Fibroblast of pulmonary artery (primary cell): ENCODE results near the gene NKG7.

ENCODE experiments used
- DNase-seq: peaks from one replicate; pipeline ENCODE4 v3.0.0-alpha.2; 2010; ENCODE audit warnings: low read depth
- H3K4me3 ChIP-seq: replicated peaks from 2 replicates; pipeline ENCODE4 v1.5.1; 2011; ENCODE audit warnings: low read depth, mild to moderate bottlenecking, control low read depth, low read length, moderate library complexity
- CTCF ChIP-seq: IDR thresholded peaks from 2 replicates; pipeline ENCODE4 v1.5.1; 2011; ENCODE audit warnings: mild to moderate bottlenecking, control low read depth, low read length, inconsistent platforms; ENCODE audit errors: missing control alignments

NKG7 gene

GRCh38 chr19:51386882-51387520, 14.5 kb upstream of the NKG7 start:
- no peak for DNase-seq
- TF ChIP-seq CTCF = no peak
- no peak overlapping the region for H3K4me3 ChIP-seq

- H3K4me3 ChIP-seq = no peak overlapping the region
- no peak for DNase-seq
Observed at GRCh38 chr19:51382004-51382403, 9.6 kb upstream of the NKG7 start.

GRCh38 chr19:51380379-51380778, 7.9 kb upstream of the NKG7 start:
- no peak for TF ChIP-seq CTCF
- H3K4me3 ChIP-seq = no peak overlapping the region
- no peak for DNase-seq

More at GRCh38 chr19:51382004-51382403, 9.6 kb upstream of the NKG7 start:
- no peak for TF ChIP-seq CTCF

- TF ChIP-seq CTCF = no peak
- DNase-seq = no peak
- no peak overlapping the region for H3K4me3 ChIP-seq
Observed at GRCh38 chr19:51377422-51377821, 5.0 kb upstream of the NKG7 start.

- no peak for DNase-seq
- H3K4me3 ChIP-seq = no peak overlapping the region
- no peak for TF ChIP-seq CTCF
Observed at GRCh38 chr19:51375504-51376221, 3.2 kb upstream of the NKG7 start.

GRCh38 chr19:51372021-51372648, 319 bp downstream of the NKG7 start:
- no peak overlapping the region for H3K4me3 ChIP-seq
- no peak for TF ChIP-seq CTCF
- DNase-seq = no peak
